Panc1 (cell line): ENCODE measurements around the gene INHA. TPM values are rescaled to one million over a fixed set of nuclear protein-coding genes. Genes with fewer than 3 reads are reported as not detected.

Source experiments
- ATAC-seq: fragments of 200-7000 bp; cut with Tn5 transposase; 2 replicates; pipeline ENCODE4 v1.9.1; 2020; ENCODE audit warnings: mild to moderate bottlenecking, moderate library complexity
- BruUV-seq: library from RNA; stranded (reverse); fragments of 400-500 nt; replicated peaks from 2 replicates; lab custom pipeline; 2021; lab: Mats Ljungman, UMichigan
- CTCF ChIA-PET: fragments of 300-600 bp; sonication (Branson Sonifier 250); formaldehyde crosslinking; loops from one replicate; lab custom pipeline; 2022; ENCODE audit warnings: antibody characterized with exemption; lab: Charles Lee
- POLR2A ChIA-PET: fragments of 300-600 bp; sonication (Branson Sonifier 250); formaldehyde crosslinking; loops from one replicate; lab custom pipeline; 2022; ENCODE audit warnings: antibody characterized with exemption; lab: Charles Lee
- DNase-seq: peaks from one replicate; pipeline ENCODE4 v3.0.0-alpha.2; 2010; ENCODE audit warnings: low read depth, low spot score
- H3K27ac ChIP-seq: 2 replicates; pipeline ENCODE4 v1.5.1; 2011; ENCODE audit warnings: mild to moderate bottlenecking, low read length, inconsistent platforms
- H3K27me3 ChIP-seq: fragments of 200-500 bp; sonication (Bioruptor generic); 2 replicates; pipeline ENCODE4 v1.6.0; 2014; ENCODE audit warnings: low read length, inconsistent platforms; ENCODE audit not compliant: control insufficient read depth, insufficient read depth
- H3K36me3 ChIP-seq: fragments of 200-500 bp; sonication (Bioruptor generic); 2 replicates; pipeline ENCODE4 v1.5.1; 2014; ENCODE audit warnings: inconsistent platforms, mild to moderate bottlenecking, low read length, moderate library complexity; ENCODE audit not compliant: control insufficient read depth, insufficient read depth
- H3K4me1 ChIP-seq: 2 replicates; pipeline ENCODE4 v1.5.1; 2011; ENCODE audit warnings: inconsistent platforms, mild to moderate bottlenecking, low read length, moderate library complexity; ENCODE audit not compliant: control insufficient read depth, insufficient read depth
- H3K4me3 ChIP-seq, 2 experiments: 2 replicates each; pipeline ENCODE4 v1.5.1; 2011 to 2012; ENCODE audit warnings: low read depth in 2 of 2, low read length in 2 of 2, mild to moderate bottlenecking in 2 of 2, inconsistent platforms in 1 of 2, moderate library complexity in 1 of 2
- H3K9me3 ChIP-seq: fragments of 200-500 bp; sonication (Bioruptor generic); 2 replicates; pipeline ENCODE4 v1.5.1; 2014; ENCODE audit warnings: low read depth, mild to moderate bottlenecking, inconsistent platforms, low read length, moderate library complexity; ENCODE audit not compliant: control insufficient read depth, insufficient read depth
- CTCF ChIP-seq: fragments of 450-650 bp; IDR thresholded peaks from 2 replicates; pipeline ENCODE4 v1.5.1; 2017; ENCODE audit warnings: mild to moderate bottlenecking
- POLR2AphosphoS5 ChIP-seq: IDR thresholded peaks from 2 replicates; pipeline ENCODE4 v1.6.1; 2012; ENCODE audit warnings: mild to moderate bottlenecking, low read depth, low read length, moderate library complexity
- REST ChIP-seq, 2 experiments: IDR thresholded peaks; 2 replicates each; pipeline ENCODE4 v1.6.1; 2011 to 2012; ENCODE audit warnings: low read depth in 2 of 2, control low read depth in 1 of 2, low read length in 1 of 2, mild to moderate bottlenecking in 1 of 2, moderate library complexity in 1 of 2; ENCODE audit not compliant: insufficient read depth in 1 of 2
- SIN3A ChIP-seq: IDR thresholded peaks from 2 replicates; pipeline ENCODE4 v1.6.1; 2012; ENCODE audit warnings: low read depth, mild to moderate bottlenecking, low read length, moderate library complexity, borderline replicate concordance; ENCODE audit not compliant: insufficient read depth
- TCF7L2 ChIP-seq: IDR thresholded peaks from 2 replicates; pipeline ENCODE4 v1.6.1; 2011; ENCODE audit warnings: mild to moderate bottlenecking, low read depth, low read length, inconsistent platforms
- in situ Hi-C: cut with HindIII; loops from 2 replicates; pipeline ENCODE4 v1.10.0; 2016; ENCODE audit warnings: low sequenced_read_pairs, low pct_unique_long_range_greater_than_20kb
- intact Hi-C: fragments of 100-400 bp; cut with micrococcal nuclease; formaldehyde crosslinking; loops from one replicate; pipeline ENCODE4 v1.10.0; 2022; ENCODE audit not compliant: unreplicated experiment
- total RNA-seq: library from RNA; stranded (reverse); gene quantifications from one replicate; pipeline ENCODE4 v1.2.1, GENCODE V29; 2021; ENCODE audit not compliant: unreplicated experiment

Gene INHA
- total RNA-seq, 1 experiment from 2014 or later: 1.2 TPM

GRCh38 chr2:219556413-219556812 is 15.7 kb upstream of the INHA start:
- Histone ChIP-seq H3K27ac (no peak overlapping the region), H3K4me3 (no peak overlapping the region), H3K4me1 (peaks cover 6% of the 10 kb centered on the region), H3K36me3 (no peaks in the 10 kb centered on the region), H3K9me3 (no peaks in the 10 kb centered on the region), H3K27me3 (no peaks in the 10 kb centered on the region)
- intact Hi-C loops: no loop called here
- ChIA-PET CTCF (no interaction called here), POLR2A (no interaction called here)
- in situ Hi-C loops: no loop called here
- ATAC-seq (no peak), DNase-seq (no peak)
- no TSS peak for BruUV-seq
- TF ChIP-seq TCF7L2: no peak
- TF ChIP-seq POLR2AphosphoS5: no peak
- no peak for TF ChIP-seq SIN3A
- TF ChIP-seq CTCF: no peak
- TF ChIP-seq REST (IDR thresholded peaks at IDR 0.05; ENCODE audit: insufficient read depth in 1 of 2, low read depth in 2 of 2, low read length in 1 of 2): no peak

- Histone ChIP-seq H3K36me3 (no peaks in the 10 kb centered on the region), H3K9me3 (no peaks in the 10 kb centered on the region), H3K4me3 (no peak overlapping the region), H3K4me1 (peaks cover 7% of the 10 kb centered on the region), H3K27ac (no peak overlapping the region), H3K27me3 (no peaks in the 10 kb centered on the region)
- BruUV-seq: no TSS peak
- in situ Hi-C loops: no loop called here
- ATAC-seq (no peak), DNase-seq (no peak)
- POLR2A ChIA-PET: no interaction called here
- CTCF ChIA-PET: no interaction called here
- TF ChIP-seq REST (IDR thresholded peaks at IDR 0.05; ENCODE audit: insufficient read depth in 1 of 2, low read depth in 2 of 2, low read length in 1 of 2): no peak
- no peak for TF ChIP-seq TCF7L2
- intact Hi-C loops: no loop called here
These were observed 14.8 kb upstream of the INHA start for GRCh38 chr2:219557320-219557719.
